GM12878 (cell line): Measurements from ENCODE around the gene CDH1.

ENCODE experiments used
- CBX5 ChIP-seq: sonication (generic); IDR thresholded peaks from 2 replicates; pipeline ENCODE4 v1.6.1; 2016; ENCODE audit warnings: low read depth, moderate library complexity, mild to moderate bottlenecking, inconsistent platforms
- CREM ChIP-seq: IDR thresholded peaks from 2 replicates; pipeline ENCODE4 v1.6.1; 2014; ENCODE audit warnings: antibody characterized with exemption, low read depth
- DPF2 ChIP-seq: fragments of 450-650 bp; IDR thresholded peaks from 2 replicates; pipeline ENCODE4 v1.6.1; 2017; ENCODE audit warnings: mild to moderate bottlenecking
- EP300 ChIP-seq, 2 experiments: fragments of 150-350 bp in 1 of 2; IDR thresholded peaks; 2 replicates each; pipeline ENCODE4 v1.6.1; 2011 to 2012; ENCODE audit warnings: low read depth in 2 of 2, low read length in 2 of 2, borderline replicate concordance in 1 of 2, improper control_type of control experiment in 1 of 2, inconsistent platforms in 1 of 2; ENCODE audit not compliant: control insufficient read depth in 1 of 2
- MYC ChIP-seq: IDR thresholded peaks from 2 replicates; pipeline ENCODE4 v1.6.1; 2011; ENCODE audit warnings: mild to moderate bottlenecking, low read length, moderate library complexity, inconsistent platforms; ENCODE audit not compliant: insufficient read depth, insufficient replicate concordance, insufficient read length, severe bottlenecking
- PML ChIP-seq: IDR thresholded peaks from 2 replicates; pipeline ENCODE4 v1.6.1; 2012; ENCODE audit warnings: low read length, inconsistent platforms
- POLR2A ChIP-seq: IDR thresholded peaks from 2 replicates; pipeline ENCODE4 v1.6.1; 2011; ENCODE audit warnings: low read depth, mild to moderate bottlenecking, low read length
- TAF1 ChIP-seq: IDR thresholded peaks from 2 replicates; pipeline ENCODE4 v1.6.1; 2011; ENCODE audit warnings: mild to moderate bottlenecking, low read depth, low read length, borderline replicate concordance
- TF ChIP-seq, protein P1 (sequence below), 3 experiments: IDR thresholded peaks in 2 of 3; conservative IDR thresholded peaks in 1 of 3; 2 replicates each; pipeline ENCODE4 v1.5.1; 2011; ENCODE audit warnings: low read depth in 3 of 3, low read length in 3 of 3, mild to moderate bottlenecking in 3 of 3, control low read depth in 2 of 3, moderate library complexity in 2 of 3, inconsistent platforms in 1 of 3, mixed read lengths in 1 of 3; ENCODE audit not compliant: control insufficient read depth in 2 of 3, insufficient read depth in 1 of 3; ENCODE audit errors: extremely low read depth in 1 of 3

DNA sequence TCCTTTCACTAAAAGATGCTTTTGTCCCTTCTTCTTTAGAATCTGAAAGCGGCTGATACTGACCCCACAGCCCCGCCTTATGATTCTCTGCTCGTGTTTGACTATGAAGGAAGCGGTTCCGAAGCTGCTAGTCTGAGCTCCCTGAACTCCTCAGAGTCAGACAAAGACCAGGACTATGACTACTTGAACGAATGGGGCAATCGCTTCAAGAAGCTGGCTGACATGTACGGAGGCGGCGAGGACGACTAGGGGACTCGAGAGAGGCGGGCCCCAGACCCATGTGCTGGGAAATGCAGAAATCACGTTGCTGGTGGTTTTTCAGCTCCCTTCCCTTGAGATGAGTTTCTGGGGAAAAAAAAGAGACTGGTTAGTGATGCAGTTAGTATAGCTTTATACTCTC lies 96.2 kb downstream of the CDH1 start:
- TF ChIP-seq TAF1 (no peak), EP300 (IDR thresholded peaks at IDR 0.05; ENCODE audit: borderline replicate concordance in 1 of 2, control insufficient read depth in 1 of 2, low read depth in 2 of 2, low read length in 2 of 2) (no peak), CREM (no peak), CBX5 (no peak), DPF2 (no peak), PML (no peak), POLR2A (no peak), MYC (no peak)
- TF ChIP-seq, protein P1, sequence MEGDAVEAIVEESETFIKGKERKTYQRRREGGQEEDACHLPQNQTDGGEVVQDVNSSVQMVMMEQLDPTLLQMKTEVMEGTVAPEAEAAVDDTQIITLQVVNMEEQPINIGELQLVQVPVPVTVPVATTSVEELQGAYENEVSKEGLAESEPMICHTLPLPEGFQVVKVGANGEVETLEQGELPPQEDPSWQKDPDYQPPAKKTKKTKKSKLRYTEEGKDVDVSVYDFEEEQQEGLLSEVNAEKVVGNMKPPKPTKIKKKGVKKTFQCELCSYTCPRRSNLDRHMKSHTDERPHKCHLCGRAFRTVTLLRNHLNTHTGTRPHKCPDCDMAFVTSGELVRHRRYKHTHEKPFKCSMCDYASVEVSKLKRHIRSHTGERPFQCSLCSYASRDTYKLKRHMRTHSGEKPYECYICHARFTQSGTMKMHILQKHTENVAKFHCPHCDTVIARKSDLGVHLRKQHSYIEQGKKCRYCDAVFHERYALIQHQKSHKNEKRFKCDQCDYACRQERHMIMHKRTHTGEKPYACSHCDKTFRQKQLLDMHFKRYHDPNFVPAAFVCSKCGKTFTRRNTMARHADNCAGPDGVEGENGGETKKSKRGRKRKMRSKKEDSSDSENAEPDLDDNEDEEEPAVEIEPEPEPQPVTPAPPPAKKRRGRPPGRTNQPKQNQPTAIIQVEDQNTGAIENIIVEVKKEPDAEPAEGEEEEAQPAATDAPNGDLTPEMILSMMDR (IDR thresholded peaks at IDR 0.05 in 2 of 3, conservative IDR thresholded peaks at IDR 0.05 in 1 of 3; ENCODE audit: control insufficient read depth in 2 of 3, extremely low read depth in 1 of 3, insufficient read depth in 1 of 3, low read depth in 3 of 3, low read length in 3 of 3), result no peak
